ENCODE results near the gene CDKN2AIPNL.

- TF ChIP-seq, protein P1, sequence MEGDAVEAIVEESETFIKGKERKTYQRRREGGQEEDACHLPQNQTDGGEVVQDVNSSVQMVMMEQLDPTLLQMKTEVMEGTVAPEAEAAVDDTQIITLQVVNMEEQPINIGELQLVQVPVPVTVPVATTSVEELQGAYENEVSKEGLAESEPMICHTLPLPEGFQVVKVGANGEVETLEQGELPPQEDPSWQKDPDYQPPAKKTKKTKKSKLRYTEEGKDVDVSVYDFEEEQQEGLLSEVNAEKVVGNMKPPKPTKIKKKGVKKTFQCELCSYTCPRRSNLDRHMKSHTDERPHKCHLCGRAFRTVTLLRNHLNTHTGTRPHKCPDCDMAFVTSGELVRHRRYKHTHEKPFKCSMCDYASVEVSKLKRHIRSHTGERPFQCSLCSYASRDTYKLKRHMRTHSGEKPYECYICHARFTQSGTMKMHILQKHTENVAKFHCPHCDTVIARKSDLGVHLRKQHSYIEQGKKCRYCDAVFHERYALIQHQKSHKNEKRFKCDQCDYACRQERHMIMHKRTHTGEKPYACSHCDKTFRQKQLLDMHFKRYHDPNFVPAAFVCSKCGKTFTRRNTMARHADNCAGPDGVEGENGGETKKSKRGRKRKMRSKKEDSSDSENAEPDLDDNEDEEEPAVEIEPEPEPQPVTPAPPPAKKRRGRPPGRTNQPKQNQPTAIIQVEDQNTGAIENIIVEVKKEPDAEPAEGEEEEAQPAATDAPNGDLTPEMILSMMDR (tag by site-specific recombination; IDR thresholded peaks at IDR 0.05) = no peak
- TF ChIP-seq ZNF311 (tag by site-specific recombination; IDR thresholded peaks at IDR 0.05; ENCODE audit: borderline replicate concordance) = no peak
- TF ChIP-seq RBAK (tag by site-specific recombination; IDR thresholded peaks at IDR 0.05) = no peak
- TF ChIP-seq ZNF274 (IDR thresholded peaks at IDR 0.05; ENCODE audit: low read length) = no peak
- TF ChIP-seq ZNF274 (tag by site-specific recombination; IDR thresholded peaks at IDR 0.05; ENCODE audit: borderline replicate concordance) = no peak
- no peak for TF ChIP-seq KLF10 (tag by site-specific recombination; IDR thresholded peaks at IDR 0.05)
Observed at GRCh38 chr5:134457801-134458200, 46.1 kb upstream of the CDKN2AIPNL start.

All from HEK293 (cell line).